ENCODE results near the gene EIF5A. TPM values are rescaled to one million over a fixed set of nuclear protein-coding genes. Genes with fewer than 3 reads are reported as not detected.
"Not testable (repeated sequence)": the region's sequence is repeated elsewhere in the genome, so short reads cannot be mapped to it uniquely, and the experiment has no call there.

EIF5A gene
- polyA plus RNA-seq, 1 experiment: 556 TPM

GRCh38 chr17:7328840-7329373 lies 21.5 kb downstream of the EIF5A start, which contains the start of gene NEURL4:
TSS of gene NEURL4 (minus strand) at chr17:7329335. CDS start at chr17:7329312, 23 bp downstream.
- POLR2A ChIA-PET: interaction anchor here (0.9 to 1.2 kb wide), 3 partner anchors 15 to 232 kb away, joined by 3 to 7 read pairs (median 3); partner anchors contain the start of gene TMEM256
- peaks cover 15% of the 10 kb centered on the region for H3K36me3 ChIP-seq (ENCODE audit: control insufficient read depth, insufficient read depth, low read length)
- TF ChIP-seq CTCF (IDR thresholded peaks at IDR 0.05; ENCODE audit: insufficient read depth, low read depth, low read length): peak; percentile 29; the same call in 1 of the 2 replicates
- peak within 1 kb of the TSS; percentile 64 for H3K4me3 ChIP-seq (ENCODE audit: low read depth, low read length)
- no peaks in the 10 kb centered on the region; the same call in 1 of the 2 replicates for H3K27me3 ChIP-seq (ENCODE audit: control insufficient read depth, insufficient read depth, low read length)
- no peak for DNase-seq (ENCODE audit: low read depth)
- CTCF ChIA-PET: interaction anchor here (0.9 to 1.5 kb wide), 6 partner anchors 9 to 108 kb away, joined by 3 to 6 read pairs (median 4); no protein-coding TSS in a partner anchor

GRCh38 chr17:7329374-7329996 lies 22.1 kb downstream of the EIF5A start:
- no peak for TF ChIP-seq CTCF (IDR thresholded peaks at IDR 0.05; ENCODE audit: insufficient read depth, low read depth, low read length)
- ChIA-PET CTCF (interaction anchor here (0.6 to 1.5 kb wide), 8 partner anchors 10 to 292 kb away, joined by 3 to 6 read pairs (median 4); no protein-coding TSS in a partner anchor), POLR2A (interaction anchor here (0.6 to 1.2 kb wide), 5 partner anchors 16 to 231 kb away, joined by 3 to 22 read pairs (median 3); partner anchors contain the start of gene TMEM256)
- peak overlapping the region; percentile 64 for H3K4me3 ChIP-seq (ENCODE audit: low read depth, low read length)
- DNase-seq (ENCODE audit: low read depth): peak; percentile 95
- H3K36me3 ChIP-seq (ENCODE audit: control insufficient read depth, insufficient read depth, low read length): peaks cover 9% of the 10 kb centered on the region
- H3K27me3 ChIP-seq (ENCODE audit: control insufficient read depth, insufficient read depth, low read length): no peaks in the 10 kb centered on the region; the same call in 1 of the 2 replicates

- Histone ChIP-seq H3K4me3 (ENCODE audit: low read depth, low read length) (peak overlapping the region; percentile 64), H3K36me3 (ENCODE audit: control insufficient read depth, insufficient read depth, low read length) (peaks cover 5% of the 10 kb centered on the region), H3K27me3 (ENCODE audit: control insufficient read depth, insufficient read depth, low read length) (no peaks in the 10 kb centered on the region; the same call in 1 of the 2 replicates)
- CTCF ChIA-PET: interaction anchor here (0.5 to 1.5 kb wide), 8 partner anchors 10 to 109 kb away, joined by 3 to 6 read pairs (median 4); no protein-coding TSS in a partner anchor
- no peak for TF ChIP-seq CTCF (IDR thresholded peaks at IDR 0.05; ENCODE audit: insufficient read depth, low read depth, low read length)
- POLR2A ChIA-PET: interaction anchor here (0.6 to 1.2 kb wide), 3 partner anchors 16 to 231 kb away, joined by 3 read pairs; no protein-coding TSS in a partner anchor
- DNase-seq (ENCODE audit: low read depth): no peak
These were observed 22.7 kb downstream of the EIF5A start for GRCh38 chr17:7329997-7330637.

- Histone ChIP-seq H3K4me3 (ENCODE audit: low read depth, low read length) (peak overlapping the region; percentile 64), H3K36me3 (ENCODE audit: control insufficient read depth, insufficient read depth, low read length) (peaks cover 4% of the 10 kb centered on the region; the same call in 1 of the 2 replicates), H3K27me3 (ENCODE audit: control insufficient read depth, insufficient read depth, low read length) (no peaks in the 10 kb centered on the region; the same call in 1 of the 2 replicates)
- POLR2A ChIA-PET: no interaction called here
- no peak for DNase-seq (ENCODE audit: low read depth)
- no peak for TF ChIP-seq CTCF (IDR thresholded peaks at IDR 0.05; ENCODE audit: insufficient read depth, low read depth, low read length)
- CTCF ChIA-PET: interaction anchor here (0.5 kb wide), 1 partner anchor 21 kb away, joined by 3 read pairs; no protein-coding TSS in a partner anchor
These were observed 23.2 kb downstream of the EIF5A start for GRCh38 chr17:7330638-7331015.

GRCh38 chr17:7332111-7332510 lies 24.7 kb downstream of the EIF5A start:
- Histone ChIP-seq H3K27me3 (ENCODE audit: control insufficient read depth, insufficient read depth, low read length) (no peaks in the 10 kb centered on the region; the same call in 1 of the 2 replicates), H3K4me3 (ENCODE audit: low read depth, low read length) (no peak overlapping the region), H3K36me3 (ENCODE audit: control insufficient read depth, insufficient read depth, low read length) (no peaks in the 10 kb centered on the region)
- ChIA-PET POLR2A (no interaction called here), CTCF (no interaction called here)
- no peak for DNase-seq (ENCODE audit: low read depth)
- no peak for TF ChIP-seq CTCF (IDR thresholded peaks at IDR 0.05; ENCODE audit: insufficient read depth, low read depth, low read length)

- H3K27me3 ChIP-seq (ENCODE audit: control insufficient read depth, insufficient read depth, low read length); POLR2A ChIA-PET; H3K4me3 ChIP-seq (ENCODE audit: low read depth, low read length); DNase-seq (ENCODE audit: low read depth); CTCF ChIA-PET; H3K36me3 ChIP-seq (ENCODE audit: control insufficient read depth, insufficient read depth, low read length): not testable (repeated sequence)
These were observed 25.2 kb downstream of the EIF5A start for GRCh38 chr17:7332600-7333069.
